Stimulated activated CD4-positive, alpha-beta T cell treated with anti-CD3 and anti-CD28 coated beads, Interleukin-1b, Interleukin-23, amount 100 ng/mL, for 24 hours (primary cell): ENCODE results near the gene LHFPL6.

Source experiments
- DNase-seq, 4 experiments: peaks; one replicate each; pipeline ENCODE4 v3.0.0-alpha.2; 2020; ENCODE audit warnings: low read depth in 4 of 4, low spot score in 1 of 4

Gene LHFPL6

DNA sequence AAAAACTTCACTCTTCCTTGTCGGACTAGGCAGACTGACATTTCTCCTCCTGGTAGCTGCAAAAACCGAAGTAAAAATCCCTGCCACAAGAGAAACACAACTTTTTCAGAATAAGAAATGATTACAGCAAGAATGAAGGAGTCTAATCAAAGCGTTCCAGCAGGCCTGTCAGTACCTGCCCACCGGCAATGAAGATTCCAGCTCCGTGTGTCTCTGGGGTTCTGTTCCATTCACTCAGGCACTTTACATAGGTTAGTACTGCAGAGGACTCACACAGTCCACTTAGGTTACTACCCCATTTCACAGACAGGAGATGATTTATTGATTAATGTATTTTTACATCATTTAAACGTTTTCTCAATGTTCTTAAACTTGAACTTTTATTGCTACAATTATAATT lies 289.3 kb downstream of the LHFPL6 start:
- DNase-seq = no peak

DNA sequence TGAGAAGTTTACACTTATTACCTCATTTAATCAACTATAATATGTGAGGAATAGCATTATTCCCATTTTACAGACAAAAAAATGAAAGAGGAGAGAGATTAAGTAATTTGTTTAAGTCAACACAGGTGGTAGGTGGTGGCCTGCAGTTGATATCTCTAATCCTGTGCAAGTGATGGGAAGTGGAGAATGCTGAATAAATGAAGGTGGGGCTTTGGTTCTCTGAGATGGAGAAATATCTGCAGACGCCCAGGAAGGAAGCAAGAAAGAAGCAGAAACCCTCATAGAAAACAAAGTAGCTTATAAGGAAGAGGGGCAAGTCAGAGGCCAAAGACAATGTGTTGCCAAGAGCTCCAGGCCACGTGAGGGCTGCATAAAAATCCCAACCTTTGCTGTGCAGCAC lies 290.4 kb downstream of the LHFPL6 start:
- DNase-seq = no peak

DNA sequence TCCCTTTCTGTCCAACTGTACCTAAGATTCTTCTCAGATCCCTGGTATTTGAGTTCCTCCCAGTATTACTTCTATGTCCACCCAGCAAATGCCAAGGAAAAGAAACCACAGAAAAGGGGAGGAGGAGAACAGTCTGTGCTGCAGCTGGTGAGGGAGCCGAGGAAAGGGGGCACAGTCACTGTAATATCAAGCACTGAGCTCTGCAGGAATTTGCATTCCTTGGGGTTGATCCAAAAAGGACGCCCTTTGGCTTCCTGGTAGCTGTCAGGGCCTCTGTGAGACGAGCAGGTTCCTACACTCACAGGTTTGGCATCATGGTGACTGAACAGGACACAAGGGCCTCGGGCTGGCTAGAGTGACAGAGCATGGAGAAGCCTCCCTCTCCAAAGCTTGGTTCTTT lies 291.4 kb downstream of the LHFPL6 start:
- no peak for DNase-seq

DNA sequence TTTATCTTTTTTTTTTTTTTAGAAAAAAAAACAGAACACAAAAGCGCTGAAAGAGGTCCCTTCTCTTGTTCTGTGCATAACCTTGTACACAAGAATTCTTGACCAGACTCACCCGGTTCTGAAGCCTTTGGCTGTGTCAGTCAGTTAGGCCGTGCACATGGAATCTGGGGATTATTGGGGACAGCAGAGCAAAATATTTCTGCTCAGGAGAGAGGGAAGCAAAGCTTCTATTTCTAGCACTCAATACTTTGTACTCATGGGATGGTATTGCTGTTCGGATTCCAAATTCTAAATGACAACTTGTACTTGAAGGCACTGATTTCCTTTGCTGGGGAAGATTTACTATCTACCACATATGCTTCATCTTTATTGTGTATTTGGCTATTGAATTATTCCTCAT lies 292.0 kb downstream of the LHFPL6 start:
- DNase-seq = no peak

DNA sequence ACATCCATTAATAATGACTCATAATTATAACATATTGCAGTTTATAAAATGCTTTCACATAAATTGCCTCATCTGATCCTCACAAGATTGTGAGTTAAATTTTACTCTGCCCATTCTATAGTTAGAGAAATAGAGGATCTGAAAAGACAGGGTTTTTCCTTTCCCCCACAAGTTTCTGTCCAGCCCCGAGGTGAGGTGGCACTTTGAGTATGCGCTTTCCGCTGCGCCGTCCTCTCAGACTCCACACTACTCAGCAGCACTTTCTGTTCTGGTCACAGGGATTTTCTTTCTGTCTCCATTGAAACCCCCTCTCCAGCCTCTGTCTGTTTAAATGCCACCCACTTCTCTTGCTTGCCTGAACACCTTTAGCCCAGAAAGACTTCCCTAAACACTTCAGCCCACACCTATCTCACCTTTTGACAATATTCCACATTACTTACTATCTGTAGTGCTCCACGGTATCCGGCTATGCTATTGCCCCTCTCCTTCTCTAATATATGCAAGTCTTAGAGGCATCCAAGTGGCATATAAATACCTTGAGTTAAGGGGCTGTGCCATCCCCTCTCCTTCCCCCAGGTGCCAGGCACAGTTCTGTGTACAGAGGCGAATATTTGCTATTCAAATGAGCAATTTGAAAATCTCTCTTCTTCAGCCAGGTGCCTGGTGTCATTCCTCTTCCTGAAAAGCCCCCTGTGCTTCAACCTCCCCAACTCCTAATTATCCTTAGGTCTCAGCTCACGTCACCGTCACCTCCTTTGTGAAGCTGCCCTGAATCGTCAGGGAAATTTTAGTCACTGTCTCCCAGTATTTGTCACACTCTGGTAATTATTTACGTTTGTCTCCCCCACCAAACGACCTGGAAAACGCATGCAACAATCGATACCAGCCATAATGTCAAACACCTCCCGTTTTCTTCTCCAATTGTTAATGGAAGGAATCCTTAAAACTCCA lies 296.1 kb downstream of the LHFPL6 start:
- DNase-seq = peak in 1 of 4 experiments; percentile 12

DNA sequence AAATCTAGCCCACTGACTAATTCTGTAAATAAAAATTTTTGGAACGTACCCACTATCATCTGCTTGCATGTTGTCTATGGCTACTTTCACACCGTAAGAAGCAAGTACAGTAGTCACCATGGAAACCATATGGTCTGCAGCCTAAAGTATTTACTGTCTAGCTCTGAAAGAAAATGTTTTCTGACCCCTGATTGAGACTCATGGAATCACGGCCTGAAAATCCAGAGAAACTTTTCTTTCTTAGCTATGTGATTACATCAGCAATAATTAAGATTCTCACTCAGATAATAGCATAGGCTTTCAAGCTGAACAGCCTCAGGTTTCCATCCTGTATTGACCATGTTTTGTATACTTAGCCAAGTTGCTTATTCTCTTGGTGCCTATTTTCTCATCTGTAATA lies 300.2 kb downstream of the LHFPL6 start:
- no peak for DNase-seq

DNA sequence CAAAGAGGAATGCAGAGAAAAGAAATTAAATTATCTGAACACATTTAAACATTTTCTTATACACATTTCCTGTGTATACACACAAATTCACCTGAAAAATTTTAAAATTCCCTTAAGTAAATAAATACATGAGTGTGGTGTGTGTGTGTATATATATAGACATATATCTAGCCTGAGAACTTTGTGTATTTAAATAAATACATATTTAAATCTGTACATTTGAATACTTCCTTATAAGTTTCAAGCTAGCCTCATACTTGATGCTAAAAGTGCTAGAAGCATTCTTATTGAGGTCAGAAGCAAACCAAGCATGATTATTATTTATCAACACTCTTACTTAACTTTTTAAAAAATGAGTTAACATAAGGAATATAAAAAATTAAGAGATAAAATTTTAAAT lies 304.0 kb downstream of the LHFPL6 start:
- DNase-seq = no peak

DNA sequence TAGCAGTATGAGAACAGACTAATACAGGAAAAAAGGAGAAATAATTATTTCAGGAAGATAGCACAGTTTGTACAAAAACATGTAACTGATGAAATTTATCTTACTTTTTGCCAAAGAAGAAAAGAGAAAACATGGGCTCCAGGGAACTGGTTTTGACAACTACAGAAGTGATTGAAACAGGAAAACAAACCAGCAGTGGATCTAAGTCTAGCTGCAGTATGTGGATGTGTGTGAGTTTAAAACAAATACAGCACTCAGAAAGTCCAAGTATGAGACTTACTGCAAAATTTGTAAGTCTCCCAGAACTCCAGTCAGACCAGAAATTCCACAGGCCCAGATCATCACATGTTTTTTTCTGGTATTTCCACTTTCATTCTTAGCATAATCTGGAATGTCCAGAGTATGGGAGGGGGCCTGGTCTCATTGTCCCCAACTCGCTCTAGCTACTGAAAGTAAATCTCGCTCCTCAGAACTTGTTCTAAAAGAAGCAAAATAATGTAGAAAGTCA lies 305.3 kb downstream of the LHFPL6 start:
- no peak for DNase-seq

DNA sequence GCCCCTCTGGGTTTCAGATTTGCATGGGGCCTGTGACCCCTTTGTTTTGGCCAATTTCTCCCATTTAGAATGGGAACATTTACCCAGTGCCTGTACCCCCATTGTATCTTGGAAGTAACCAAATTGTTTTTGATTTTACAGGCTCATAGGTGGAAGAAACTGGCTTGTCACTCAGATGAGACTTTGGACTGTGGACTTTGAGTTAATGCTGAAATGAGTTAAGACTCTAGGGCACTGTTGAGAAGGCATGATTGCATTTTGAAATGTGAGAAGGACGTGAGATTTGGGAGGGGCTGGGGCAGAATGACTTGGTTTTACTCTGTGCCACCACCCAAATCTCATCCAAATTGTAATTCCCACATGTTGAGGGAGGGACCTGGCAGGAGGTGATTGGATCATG lies 306.0 kb downstream of the LHFPL6 start:
- no peak for DNase-seq

DNA sequence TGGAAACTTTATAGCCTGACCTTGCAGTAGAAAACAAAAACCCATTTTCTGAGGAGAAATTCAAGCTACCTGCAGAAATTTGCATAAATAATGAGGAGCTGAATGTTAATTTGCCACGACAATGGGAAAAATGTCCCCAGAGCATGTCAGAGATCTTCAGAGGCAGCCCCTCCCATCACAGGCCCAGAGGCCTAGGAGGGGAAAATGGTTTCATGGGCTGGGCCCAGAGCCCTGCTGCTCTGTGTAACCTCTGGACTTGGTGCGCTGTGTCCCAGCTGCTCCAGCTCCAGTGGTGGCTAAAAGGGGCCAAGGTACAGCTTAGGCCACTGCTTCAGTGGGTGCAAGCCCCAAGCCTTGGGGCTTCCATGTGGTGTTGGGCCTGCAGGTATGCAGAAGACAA lies 306.8 kb downstream of the LHFPL6 start:
- DNase-seq = no peak
